Trophoblast cell (in vitro differentiated cells and primary cell): Measurements from ENCODE around the gene TGFB3.

ENCODE experiments used
- DNase-seq, 2 donors: peaks; one replicate each; pipeline ENCODE4 v3.0.0-alpha.2; 2016
- H2AFZ ChIP-seq: 2 replicates; pipeline ENCODE4 v1.6.1; 2013; ENCODE audit warnings: low read length, moderate library complexity, mild to moderate bottlenecking; ENCODE audit not compliant: insufficient read depth, poor library complexity
- H2AK5ac ChIP-seq: 2 replicates; pipeline ENCODE4 v1.6.1; 2013; ENCODE audit warnings: mild to moderate bottlenecking, low read length
- H2BK120ac ChIP-seq: 2 replicates; pipeline ENCODE4 v1.6.1; 2013; ENCODE audit warnings: low read length, mild to moderate bottlenecking, moderate library complexity; ENCODE audit not compliant: insufficient read depth, poor library complexity
- H2BK12ac ChIP-seq: 2 replicates; pipeline ENCODE4 v1.6.1; 2013; ENCODE audit warnings: mild to moderate bottlenecking, low read length, moderate library complexity
- H2BK5ac ChIP-seq: 2 replicates; pipeline ENCODE4 v1.6.1; 2013; ENCODE audit warnings: low read length, low read depth, moderate library complexity, mild to moderate bottlenecking; ENCODE audit not compliant: poor library complexity
- H3K14ac ChIP-seq: 2 replicates; pipeline ENCODE4 v1.6.1; 2013; ENCODE audit warnings: mild to moderate bottlenecking, low read length
- H3K18ac ChIP-seq: 2 replicates; pipeline ENCODE4 v1.6.1; 2013; ENCODE audit warnings: mild to moderate bottlenecking, low read length
- H3K23ac ChIP-seq: 2 replicates; pipeline ENCODE4 v1.6.1; 2013; ENCODE audit warnings: low read length
- H3K27ac ChIP-seq: 2 replicates; pipeline ENCODE4 v1.5.1; 2013; ENCODE audit warnings: low read depth, mild to moderate bottlenecking, inconsistent platforms, low read length, moderate library complexity
- H3K27me3 ChIP-seq: 2 replicates; pipeline ENCODE4 v1.6.1; 2013; ENCODE audit warnings: inconsistent platforms, mild to moderate bottlenecking, low read length, moderate library complexity; ENCODE audit not compliant: insufficient read depth
- H3K36me3 ChIP-seq, 2 experiments: 1 replicate in 1 of 2; 2 replicates in 1 of 2; pipeline ENCODE4 v1.6.1; 2013; ENCODE audit warnings: low read length in 2 of 2, mild to moderate bottlenecking in 2 of 2, moderate library complexity in 1 of 2; ENCODE audit not compliant: insufficient read depth in 2 of 2, control insufficient read depth in 1 of 2
- H3K4ac ChIP-seq: 2 replicates; pipeline ENCODE4 v1.6.1; 2013; ENCODE audit warnings: low read depth, mild to moderate bottlenecking, low read length, moderate library complexity
- H3K4me1 ChIP-seq, 2 experiments: 1 replicate in 1 of 2; 2 replicates in 1 of 2; pipeline ENCODE4 v1.6.1; 2013; ENCODE audit warnings: low read length in 2 of 2, mild to moderate bottlenecking in 2 of 2, moderate library complexity in 1 of 2; ENCODE audit not compliant: insufficient read depth in 2 of 2, control insufficient read depth in 1 of 2
- H3K4me2 ChIP-seq: 2 replicates; pipeline ENCODE4 v1.6.1; 2013; ENCODE audit warnings: inconsistent platforms, mild to moderate bottlenecking, low read length, moderate library complexity
- H3K4me3 ChIP-seq: 2 replicates; pipeline ENCODE4 v1.5.1; 2013; ENCODE audit warnings: mild to moderate bottlenecking, low read depth, low read length, inconsistent platforms
- H3K79me1 ChIP-seq: one replicate; pipeline ENCODE4 v1.6.1; 2013; ENCODE audit warnings: low read length
- H3K79me2 ChIP-seq: 2 replicates; pipeline ENCODE4 v1.6.1; 2013; ENCODE audit warnings: low read length, mild to moderate bottlenecking; ENCODE audit not compliant: control insufficient read depth, insufficient read depth, poor library complexity
- H3K9ac ChIP-seq: 2 replicates; pipeline ENCODE4 v1.6.1; 2013; ENCODE audit warnings: mild to moderate bottlenecking, low read length
- H3K9me3 ChIP-seq: 2 replicates; pipeline ENCODE4 v1.6.1; 2013; ENCODE audit warnings: low read depth, mild to moderate bottlenecking, control low read depth, inconsistent platforms, low read length; ENCODE audit not compliant: insufficient read depth
- H4K12ac ChIP-seq: 2 replicates; pipeline ENCODE4 v1.6.1; 2013; ENCODE audit warnings: low read depth, mild to moderate bottlenecking, low read length, moderate library complexity
- H4K8ac ChIP-seq: 2 replicates; pipeline ENCODE4 v1.6.1; 2013; ENCODE audit warnings: low read depth, mild to moderate bottlenecking, low read length, moderate library complexity
- H4K91ac ChIP-seq: one replicate; pipeline ENCODE4 v1.6.1; 2013; ENCODE audit warnings: low read depth, mild to moderate bottlenecking, low read length, moderate library complexity
- WGBS: extraction: QIAGEN DNeasy Blood & Tissue Kit; methylation state at CpG from one replicate; pipeline ENCODE4 v1.1.7; 2013; ENCODE audit warnings: missing lambda C conversion rate; ENCODE audit not compliant: insufficient read length, insufficient coverage; ENCODE audit errors: extremely low coverage; 5-methylcytosine and 5-hydroxymethylcytosine counted together

TGFB3 gene

GRCh38 chr14:75979648-75980565 is 1.9 kb downstream of the TGFB3 start:
- Histone ChIP-seq H3K36me3 (no peaks in the 10 kb centered on the region), H2BK120ac (no peak overlapping the region), H3K27ac (no peak overlapping the region), H2BK12ac (no peak overlapping the region), H3K4me1 (peaks cover 9 to 15% of the 10 kb centered on the region in 2 experiments), H4K8ac (no peak overlapping the region), H3K4ac (no peak overlapping the region), H4K91ac (no peak overlapping the region), H3K23ac (no peak overlapping the region), H2AK5ac (no peak overlapping the region), H2BK5ac (no peak overlapping the region), H3K9me3 (peaks cover 2% of the 10 kb centered on the region), H3K14ac (no peak overlapping the region), H3K79me1 (peaks cover 8% of the 10 kb centered on the region), H4K12ac (no peak overlapping the region), H3K4me2 (peak overlapping the region; percentile 18), H3K9ac (no peak overlapping the region), H2AFZ (no peak overlapping the region), H3K18ac (no peak overlapping the region), H3K79me2 (peaks cover 4% of the 10 kb centered on the region), H3K27me3 (peaks cover 4% of the 10 kb centered on the region), H3K4me3 (peak overlapping the region; percentile 52)
- WGBS = no CpG with 5 or more reads among the region's 27 CpGs
- no peak for DNase-seq

- Histone ChIP-seq H3K4me3 (no peak overlapping the region), H3K79me2 (peaks cover 4% of the 10 kb centered on the region), H3K9ac (no peak overlapping the region), H4K8ac (no peak overlapping the region), H4K12ac (no peak overlapping the region), H3K4me2 (no peak overlapping the region), H4K91ac (no peak overlapping the region), H3K18ac (no peak overlapping the region), H3K14ac (no peak overlapping the region), H3K36me3 (no peaks in the 10 kb centered on the region), H3K79me1 (peaks cover 8% of the 10 kb centered on the region), H3K4me1 (peaks cover 9 to 15% of the 10 kb centered on the region in 2 experiments), H2BK5ac (no peak overlapping the region), H2AK5ac (no peak overlapping the region), H3K4ac (no peak overlapping the region), H3K27me3 (peaks cover 4% of the 10 kb centered on the region), H3K9me3 (peaks cover 2% of the 10 kb centered on the region), H3K23ac (no peak overlapping the region), H2BK12ac (no peak overlapping the region), H3K27ac (no peak overlapping the region), H2AFZ (no peak overlapping the region), H2BK120ac (no peak overlapping the region)
- DNase-seq = peak in 1 of 2 donors; percentile 8
- WGBS = no CpG with 5 or more reads among the region's 14 CpGs
Observed at GRCh38 chr14:75979071-75979571, 2.7 kb downstream of the TGFB3 start.

- Histone ChIP-seq H3K18ac (no peak overlapping the region), H4K12ac (no peak overlapping the region), H4K91ac (no peak overlapping the region), H3K4me2 (no peak overlapping the region), H3K79me2 (peaks cover 4% of the 10 kb centered on the region), H2AK5ac (no peak overlapping the region), H3K36me3 (no peaks in the 10 kb centered on the region), H3K4ac (no peak overlapping the region), H3K4me1 (peaks cover 9 to 15% of the 10 kb centered on the region in 2 experiments), H2BK12ac (no peak overlapping the region), H2BK5ac (no peak overlapping the region), H2BK120ac (no peak overlapping the region), H3K14ac (no peak overlapping the region), H3K9me3 (peaks cover 2% of the 10 kb centered on the region), H4K8ac (no peak overlapping the region), H3K9ac (no peak overlapping the region), H3K4me3 (no peak overlapping the region), H3K27ac (no peak overlapping the region), H2AFZ (no peak overlapping the region), H3K23ac (no peak overlapping the region), H3K27me3 (peaks cover 4% of the 10 kb centered on the region), H3K79me1 (peaks cover 8% of the 10 kb centered on the region)
- DNase-seq = peak in 1 of 2 donors; percentile 9
- WGBS = no CpG with 5 or more reads among the region's 10 CpGs
Observed at GRCh38 chr14:75978249-75978731, 3.5 kb downstream of the TGFB3 start.

DNA sequence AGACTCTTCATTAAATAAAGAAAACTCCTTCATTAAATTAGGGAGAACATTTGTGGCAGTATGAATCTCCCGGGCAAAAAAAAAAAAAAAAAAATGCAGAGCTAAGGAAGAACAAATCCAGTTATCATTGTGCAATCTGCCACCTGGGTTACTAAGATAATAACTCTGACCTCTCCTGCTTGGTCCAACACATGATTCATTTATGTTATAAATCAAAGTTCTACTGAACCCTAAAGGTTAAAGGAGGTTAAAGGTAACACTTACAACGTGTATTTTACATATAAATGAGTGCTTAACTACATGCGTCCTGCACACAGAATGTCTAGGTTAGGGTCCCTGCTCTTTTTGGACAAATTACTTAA is 4.2 kb downstream of the TGFB3 start:
- Histone ChIP-seq H2AK5ac (no peak overlapping the region), H2BK5ac (no peak overlapping the region), H3K79me1 (peaks cover 8% of the 10 kb centered on the region), H4K12ac (no peak overlapping the region), H3K14ac (no peak overlapping the region), H3K9me3 (peaks cover 2% of the 10 kb centered on the region), H3K4me3 (no peak overlapping the region), H2BK120ac (no peak overlapping the region), H3K4ac (no peak overlapping the region), H2AFZ (no peak overlapping the region), H3K36me3 (no peaks in the 10 kb centered on the region), H3K79me2 (peaks cover 1% of the 10 kb centered on the region), H3K18ac (no peak overlapping the region), H2BK12ac (no peak overlapping the region), H3K4me1 (peaks cover 9 to 15% of the 10 kb centered on the region in 2 experiments), H3K23ac (no peak overlapping the region), H4K8ac (no peak overlapping the region), H3K27me3 (no peaks in the 10 kb centered on the region), H3K27ac (no peak overlapping the region), H3K9ac (no peak overlapping the region), H3K4me2 (no peak overlapping the region), H4K91ac (no peak overlapping the region)
- no CpG with 5 or more reads among the region's 3 CpGs for WGBS
- peak in 1 of 2 donors; percentile 16 for DNase-seq
